ENCODE measurements around the gene MBD3L4. TPM values are rescaled to one million over a fixed set of nuclear protein-coding genes. Genes with fewer than 3 reads are reported as not detected.

MBD3L4 gene
- total and polyA plus RNA-seq, 2 donors (not counting 3 experiments of a cell fraction or from before 2014, with no cell fraction given): not detected

- H3K27ac ChIP-seq (ENCODE audit: insufficient read depth, low read depth, low read length): peak within 1 kb of the TSS; percentile 46
- BruUV-seq (replicated peaks): no TSS peak
- peaks cover 8% of the 10 kb centered on the region in 2 experiments for H3K36me3 ChIP-seq (ENCODE audit: control insufficient read depth in 2 of 2, extremely low read depth in 1 of 2, insufficient read depth in 2 of 2, low read length in 2 of 2)
- FAIRE-seq (peak; percentile 90), DNase-seq (ENCODE audit: low read depth, low spot score) (peak; percentile 97)
- intact Hi-C loops (cut with micrococcal nuclease) (loop anchor here (1.0 kb wide), 1 partner anchor 30 kb away; no protein-coding TSS in a partner anchor), dilution Hi-C loops (cut with MboI; ENCODE audit: extremely low pct_ligation_motif_present, low sequenced_read_pairs) (no loop called here)
- H3K9me3 ChIP-seq (replicated peaks; ENCODE audit: control insufficient read depth, insufficient read depth, low read length): no peaks in the 10 kb centered on the region
- H4K20me1 ChIP-seq (replicated peaks; ENCODE audit: control insufficient read depth, extremely low read depth, insufficient read depth, low read length): no peaks in the 10 kb centered on the region
- peaks cover 7% of the 10 kb centered on the region for H3K4me1 ChIP-seq (ENCODE audit: control insufficient read depth, extremely low read depth, insufficient read depth, low read length)
- H3K9ac ChIP-seq (replicated peaks; ENCODE audit: extremely low read depth, insufficient read depth, low read length): peak within 1 kb of the TSS; percentile 64
- no peak for TF ChIP-seq MYC (IDR thresholded peaks at IDR 0.05; ENCODE audit: low read depth, low read length)
- peak; percentile 63 for TF ChIP-seq POLR2A (IDR thresholded peaks at IDR 0.05; ENCODE audit: low read depth, low read length)
- peak; percentile 87 for TF ChIP-seq POLR2AphosphoS5 (IDR thresholded peaks at IDR 0.05; ENCODE audit: insufficient read depth, low read depth, low read length)
- peak within 1 kb of the TSS; percentile 72 to 94 (median 79) for H3K4me3 ChIP-seq (replicated peaks in 1 of 3; ENCODE audit: insufficient read depth in 1 of 3, low read depth in 1 of 3, low read length in 3 of 3)
- peaks cover 9% of the 10 kb centered on the region for H3K79me2 ChIP-seq (ENCODE audit: control insufficient read depth, insufficient read depth, low read length)
- peak within 1 kb of the TSS; percentile 98 for H2AFZ ChIP-seq (ENCODE audit: low read depth, low read length)
- ChIA-PET POLR2A (interaction anchor here (0.7 to 1.8 kb wide), 2 partner anchors 30 to 547 kb away, joined by 3 to 15 read pairs; no protein-coding TSS in a partner anchor), CTCF (interaction anchor here (0.6 to 1.2 kb wide), 4 partner anchors 30 to 127 kb away, joined by 3 to 7 read pairs (median 6); no protein-coding TSS in a partner anchor)
- H3K4me2 ChIP-seq (ENCODE audit: insufficient read depth, low read length): peak within 1 kb of the TSS; percentile 86
- no peaks in the 10 kb centered on the region for H3K27me3 ChIP-seq (ENCODE audit: control insufficient read depth in 2 of 2, insufficient read depth in 2 of 2, low read length in 2 of 2)
- H3K9me1 ChIP-seq (replicated peaks; ENCODE audit: control insufficient read depth, extremely low read depth, insufficient read depth, low read length): no peaks in the 10 kb centered on the region
Measured at GRCh38 chr19:7069042-7069903, 29.3 kb upstream of the MBD3L4 start, which contains the start of gene ZNF557. ZNF557 (plus strand) TSS chr19:7069703; CDS start chr19:7075075, 5,372 bp downstream.

- no peak for TF ChIP-seq POLR2AphosphoS5 (IDR thresholded peaks at IDR 0.05; ENCODE audit: insufficient read depth, low read depth, low read length)
- TF ChIP-seq MYC (IDR thresholded peaks at IDR 0.05; ENCODE audit: low read depth, low read length): no peak
- no peak for TF ChIP-seq POLR2A (IDR thresholded peaks at IDR 0.05; ENCODE audit: low read depth, low read length)
- TF ChIP-seq MAX (IDR thresholded peaks at IDR 0.05; ENCODE audit: insufficient read depth, insufficient read length): no peak
- no peak for TF ChIP-seq FOS (IDR thresholded peaks at IDR 0.05; ENCODE audit: borderline replicate concordance, insufficient read depth, low read length)
- TF ChIP-seq GATA2 (IDR thresholded peaks at IDR 0.05; ENCODE audit: insufficient read depth, insufficient read length, low read depth, low read length): no peak
- TF ChIP-seq EZH2 (IDR thresholded peaks at IDR 0.05; ENCODE audit: borderline replicate concordance, low read depth, low read length, severe bottlenecking): no peak
- no peak for TF ChIP-seq JUN (IDR thresholded peaks at IDR 0.05; ENCODE audit: borderline replicate concordance, insufficient read depth, insufficient read length, low read depth)
- TF ChIP-seq CTCF (IDR thresholded peaks at IDR 0.05; ENCODE audit: extremely low read depth in 1 of 2, insufficient read depth in 1 of 2, low read depth in 1 of 2, low read length in 2 of 2): no peak
- no TSS peak for BruUV-seq (replicated peaks)
- H3K36me3 ChIP-seq (ENCODE audit: control insufficient read depth in 2 of 2, extremely low read depth in 1 of 2, insufficient read depth in 2 of 2, low read length in 2 of 2): peaks cover 6 to 8% of the 10 kb centered on the region in 2 experiments
- H3K27ac ChIP-seq (ENCODE audit: insufficient read depth, low read depth, low read length): no peak overlapping the region
- intact Hi-C loops (cut with micrococcal nuclease): no loop called here
- H3K9me1 ChIP-seq (replicated peaks; ENCODE audit: control insufficient read depth, extremely low read depth, insufficient read depth, low read length): no peaks in the 10 kb centered on the region
- FAIRE-seq (peak; percentile 55), DNase-seq (ENCODE audit: low read depth, low spot score) (no peak)
- H3K4me1 ChIP-seq (ENCODE audit: control insufficient read depth, extremely low read depth, insufficient read depth, low read length): peaks cover 7% of the 10 kb centered on the region
- peak overlapping the region; percentile 16 for H3K4me2 ChIP-seq (ENCODE audit: insufficient read depth, low read length)
- dilution Hi-C loops (cut with MboI; ENCODE audit: extremely low pct_ligation_motif_present, low sequenced_read_pairs): no loop called here
- H4K20me1 ChIP-seq (replicated peaks; ENCODE audit: control insufficient read depth, extremely low read depth, insufficient read depth, low read length): no peaks in the 10 kb centered on the region
- no peak overlapping the region for H3K9ac ChIP-seq (replicated peaks; ENCODE audit: extremely low read depth, insufficient read depth, low read length)
- H3K4me3 ChIP-seq (replicated peaks in 1 of 3; ENCODE audit: insufficient read depth in 1 of 3, low read depth in 1 of 3, low read length in 3 of 3): no peak overlapping the region
- POLR2A ChIA-PET: interaction anchor here (0.5 to 1.8 kb wide), 2 partner anchors 31 to 422 kb away, joined by 7 to 15 read pairs; no protein-coding TSS in a partner anchor
- H3K27me3 ChIP-seq (ENCODE audit: control insufficient read depth in 2 of 2, insufficient read depth in 2 of 2, low read length in 2 of 2): no peaks in the 10 kb centered on the region
- H3K79me2 ChIP-seq (ENCODE audit: control insufficient read depth, insufficient read depth, low read length): peaks cover 9% of the 10 kb centered on the region
- H3K9me3 ChIP-seq (replicated peaks; ENCODE audit: control insufficient read depth, insufficient read depth, low read length): no peaks in the 10 kb centered on the region
- peak overlapping the region; percentile 70 for H2AFZ ChIP-seq (ENCODE audit: low read depth, low read length)
- CTCF ChIA-PET: interaction anchor here (1.0 to 1.2 kb wide), 2 partner anchors 31 to 34 kb away, joined by 6 to 7 read pairs; no protein-coding TSS in a partner anchor
Measured at GRCh38 chr19:7068599-7068998, 28.6 kb upstream of the MBD3L4 start.

Measured in endothelial cell of umbilical vein (primary cell).